Activated CD4-positive, alpha-beta T cell treated with anti-CD3 and anti-CD28 coated beads, Interleukin-2, amount 50 U/mL, for 24 hours (primary cell): ENCODE measurements around the gene CACNA1A.

Experiments used
- DNase-seq, 2 donors: peaks; one replicate each; pipeline ENCODE4 v3.0.0-alpha.2; 2020; ENCODE audit warnings: low read depth in 1 of 2, low spot score in 1 of 2

The CACNA1A gene

GRCh38 chr19:13238891-13239534 lies 267.3 kb downstream of the CACNA1A start:
- no peak for DNase-seq

DNA sequence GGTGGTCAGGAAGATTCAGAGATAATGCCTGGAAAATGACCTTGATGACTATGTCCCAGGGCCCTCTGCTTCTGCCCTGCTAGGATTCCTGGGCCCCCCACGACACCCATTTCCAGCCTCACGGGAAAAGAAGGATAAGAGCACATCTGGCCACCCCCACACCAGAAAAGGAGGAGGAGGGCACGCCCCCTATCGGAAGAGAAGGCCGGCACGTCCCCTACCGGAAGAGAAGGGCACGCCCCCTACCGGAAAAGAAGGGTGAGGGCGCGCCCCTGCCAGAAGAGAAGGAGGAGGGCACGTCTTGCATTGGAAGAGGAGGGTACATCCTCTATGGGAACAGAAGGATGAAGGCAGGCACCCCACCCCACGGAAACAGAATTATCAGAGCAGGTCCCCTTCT lies 271.8 kb downstream of the CACNA1A start:
- peak in 1 of 2 donors; percentile 50 for DNase-seq

- DNase-seq: no peak
Observed at GRCh38 chr19:13231663-13232062, 274.6 kb downstream of the CACNA1A start.

DNA sequence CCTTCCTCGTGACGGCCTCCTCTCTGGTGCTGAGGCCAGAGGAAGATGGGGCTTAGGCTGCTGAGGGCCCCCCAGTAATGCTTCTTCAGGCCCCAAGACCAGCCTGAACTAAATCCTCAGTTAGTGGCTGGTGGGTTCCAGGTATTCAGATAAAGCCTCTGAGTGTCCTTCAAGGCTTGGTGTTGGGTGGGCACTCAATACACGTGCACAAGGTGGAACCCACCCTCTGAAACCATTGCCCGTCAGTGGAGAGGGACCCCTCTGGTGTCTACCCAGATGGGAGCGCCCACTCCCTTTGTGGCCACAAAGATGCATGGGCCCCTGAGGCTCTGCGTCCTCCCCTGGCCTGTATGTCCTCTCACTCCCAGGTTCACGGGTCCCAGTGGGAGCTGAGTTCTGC lies 277.0 kb downstream of the CACNA1A start:
- DNase-seq: no peak

DNA sequence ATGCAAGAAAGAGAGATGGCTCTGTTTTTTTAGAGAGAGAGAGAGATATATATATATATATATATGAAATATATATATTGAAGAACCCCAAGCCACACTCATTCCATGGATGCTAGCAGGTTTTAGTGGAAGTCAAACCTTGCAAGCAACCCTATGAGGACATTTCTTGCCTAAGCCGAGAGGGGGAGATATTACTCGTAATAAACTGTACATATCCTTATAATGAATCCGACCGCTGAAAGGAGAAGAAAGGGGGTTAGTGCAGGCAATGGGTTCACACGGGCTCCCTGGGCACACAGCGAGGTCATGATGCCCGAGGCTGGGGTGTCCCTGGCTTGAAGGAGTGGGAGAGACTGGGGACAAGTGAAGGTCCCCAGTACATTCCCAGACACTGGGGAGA lies 277.7 kb downstream of the CACNA1A start:
- DNase-seq: no peak

DNA sequence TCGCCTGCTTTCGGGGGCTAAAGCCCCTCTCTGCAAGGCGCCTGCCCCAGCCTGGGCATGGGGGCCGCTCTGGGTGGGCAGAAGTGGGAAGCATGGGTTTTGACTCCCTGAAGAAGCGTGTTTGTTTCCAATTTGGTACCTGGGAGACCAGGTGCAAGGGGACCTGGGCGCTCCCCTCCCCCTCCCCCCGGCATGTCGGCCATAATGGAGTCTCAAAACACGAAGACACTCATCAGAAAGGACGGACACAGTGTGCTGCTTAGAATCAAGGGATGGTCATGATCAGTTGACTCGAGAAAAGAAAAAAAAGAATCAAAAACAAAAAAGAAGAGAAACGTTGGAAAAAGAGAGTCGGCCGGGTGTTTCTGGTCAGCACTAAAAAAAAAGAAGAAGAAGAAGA lies 279.3 kb downstream of the CACNA1A start:
- DNase-seq: no peak

GRCh38 chr19:13225973-13226865 lies 280.1 kb downstream of the CACNA1A start:
- DNase-seq: no peak

DNA sequence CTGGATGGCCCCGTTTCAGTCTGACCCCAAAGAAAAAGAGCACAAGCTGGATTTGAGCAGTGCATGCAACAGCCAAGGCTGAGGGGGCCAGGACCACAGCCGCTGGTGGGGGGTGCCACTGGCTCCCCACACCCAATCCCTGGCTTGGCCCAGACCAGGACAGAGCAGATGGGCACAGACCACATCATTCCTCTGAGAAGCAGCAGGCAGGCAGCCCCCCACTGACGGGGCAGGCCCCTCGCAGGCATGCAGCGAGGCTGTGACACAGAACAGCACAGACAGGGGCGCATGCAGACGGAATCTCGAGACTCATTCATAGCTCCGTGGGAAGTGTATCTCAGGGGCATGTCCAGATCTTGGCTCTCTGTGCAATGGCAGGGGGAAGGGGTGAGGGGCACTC lies 281.2 kb downstream of the CACNA1A start:
- DNase-seq: no peak

DNA sequence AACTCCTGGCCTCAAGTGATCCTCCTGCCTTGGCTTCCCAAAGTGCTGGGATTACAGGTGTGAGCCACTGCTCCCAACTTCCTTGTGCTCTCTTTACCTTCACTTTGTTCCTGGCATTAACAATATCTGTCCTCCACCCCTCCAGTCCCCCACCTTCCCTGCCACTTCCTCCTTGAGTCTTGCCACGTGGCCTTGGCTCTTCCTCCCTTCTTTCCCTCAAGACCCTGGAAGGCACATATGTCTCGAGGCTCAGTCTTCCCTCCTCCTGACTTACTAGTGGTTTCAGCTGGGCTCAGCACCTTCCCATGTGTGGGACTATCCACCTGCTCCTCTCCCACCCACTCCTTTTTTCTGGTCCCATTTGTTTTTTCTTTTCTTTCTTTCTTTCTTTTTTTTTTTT lies 285.4 kb downstream of the CACNA1A start:
- no peak for DNase-seq

GRCh38 chr19:13215572-13216380 lies 290.5 kb downstream of the CACNA1A start:
- no peak for DNase-seq

DNA sequence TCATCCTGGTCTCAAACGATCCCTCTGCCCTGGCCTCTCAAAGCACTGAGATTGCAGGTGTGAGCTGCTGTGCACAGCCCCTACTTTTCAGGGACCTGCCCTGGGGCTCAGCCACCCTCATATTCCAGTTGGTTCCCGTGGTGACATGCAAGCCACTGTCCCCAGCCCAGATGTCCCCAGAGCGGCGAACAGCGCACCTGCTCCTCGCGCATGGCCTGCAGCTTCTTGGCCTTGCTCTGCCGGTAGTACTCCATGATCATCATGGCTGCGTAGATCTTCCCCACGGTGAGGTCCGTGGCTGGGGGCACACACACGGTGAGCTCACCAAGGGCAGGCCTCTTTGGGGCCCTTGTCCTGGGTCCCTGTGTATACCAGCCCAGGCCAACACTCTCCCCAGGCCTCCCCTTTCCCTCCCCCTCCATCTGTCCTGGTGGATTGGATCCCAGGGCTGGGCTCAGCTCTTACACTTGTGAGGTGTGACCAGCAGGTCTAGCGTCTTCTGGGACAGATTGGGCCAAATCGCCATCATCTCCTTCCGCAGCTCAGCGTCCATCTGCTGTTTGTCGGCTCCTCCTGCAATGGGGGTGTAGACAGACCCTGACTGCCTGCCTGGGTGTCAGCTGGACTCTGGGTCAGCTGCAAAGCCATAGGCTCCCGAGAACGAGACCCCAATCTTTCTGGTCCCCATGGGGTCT lies 292.1 kb downstream of the CACNA1A start:
- DNase-seq: no peak

DNA sequence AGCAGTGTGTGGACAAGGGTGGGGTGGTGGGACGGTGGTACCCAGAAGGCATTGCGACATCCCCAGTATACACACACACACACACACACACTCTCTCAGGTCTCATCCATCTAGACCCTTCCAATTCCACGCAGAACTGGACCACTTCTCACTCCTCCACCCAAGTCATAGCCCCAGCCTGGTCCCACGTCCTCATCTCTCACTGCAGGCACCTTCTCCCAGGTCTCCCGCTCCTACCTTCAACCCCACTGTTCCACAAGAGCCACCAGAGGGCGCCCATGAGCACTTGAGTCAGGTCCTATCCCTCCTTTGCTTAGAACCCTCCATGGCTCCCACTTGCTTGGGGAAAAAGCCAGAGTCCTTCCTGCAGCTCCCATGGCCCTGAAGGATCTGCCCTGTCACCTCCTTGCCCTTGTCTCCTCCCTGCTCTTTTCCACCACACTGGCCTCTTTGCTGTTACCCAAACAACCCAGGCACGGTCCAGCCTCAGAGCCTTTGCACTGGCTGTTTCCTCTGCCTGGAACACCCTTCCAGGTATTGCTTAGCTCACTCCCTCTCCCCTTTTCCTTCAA lies 293.4 kb downstream of the CACNA1A start:
- DNase-seq: peak; percentile 51 to 70

DNA sequence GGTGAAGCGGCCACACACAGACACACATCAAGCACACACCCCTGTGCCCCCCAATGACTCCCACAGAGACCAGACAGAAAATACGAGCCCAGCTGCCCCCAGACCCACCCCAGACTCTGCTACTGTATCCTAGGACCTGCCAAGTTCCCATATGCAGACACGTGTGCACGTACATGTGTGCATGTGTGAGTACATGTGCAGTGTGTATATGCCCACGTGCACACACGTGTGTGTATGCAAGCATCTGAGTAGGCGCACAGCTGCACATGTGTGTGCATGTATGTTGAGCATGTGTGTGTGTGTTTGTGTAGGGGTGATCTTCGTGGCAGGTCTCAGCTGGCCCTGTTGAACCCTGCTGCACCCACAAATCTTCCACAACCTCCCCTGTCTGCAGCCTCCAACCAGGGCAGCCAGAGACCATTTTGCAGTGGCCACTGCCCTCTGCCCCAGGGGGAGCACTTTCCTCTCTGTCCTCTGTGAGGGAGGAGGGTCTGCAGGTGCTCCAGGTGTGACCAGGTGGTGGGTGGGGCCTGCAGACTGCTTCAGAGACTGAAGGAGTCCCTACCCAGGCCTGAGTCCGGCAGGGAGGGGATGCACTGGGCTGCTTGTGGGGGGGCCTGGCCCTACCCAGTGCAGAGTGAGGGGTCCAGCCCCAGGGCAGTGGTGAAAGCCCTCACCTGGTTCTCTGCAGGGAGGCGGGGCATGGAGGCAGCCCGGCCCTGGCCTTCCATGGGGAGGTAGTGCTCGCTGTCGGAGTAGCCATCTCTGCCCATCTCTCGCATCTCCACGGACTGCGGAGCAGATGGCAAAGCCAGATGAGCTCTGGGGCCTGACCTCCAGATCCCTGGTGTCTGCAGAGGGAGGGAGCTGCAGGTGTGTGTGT lies 294.6 kb downstream of the CACNA1A start:
- no peak for DNase-seq

DNA sequence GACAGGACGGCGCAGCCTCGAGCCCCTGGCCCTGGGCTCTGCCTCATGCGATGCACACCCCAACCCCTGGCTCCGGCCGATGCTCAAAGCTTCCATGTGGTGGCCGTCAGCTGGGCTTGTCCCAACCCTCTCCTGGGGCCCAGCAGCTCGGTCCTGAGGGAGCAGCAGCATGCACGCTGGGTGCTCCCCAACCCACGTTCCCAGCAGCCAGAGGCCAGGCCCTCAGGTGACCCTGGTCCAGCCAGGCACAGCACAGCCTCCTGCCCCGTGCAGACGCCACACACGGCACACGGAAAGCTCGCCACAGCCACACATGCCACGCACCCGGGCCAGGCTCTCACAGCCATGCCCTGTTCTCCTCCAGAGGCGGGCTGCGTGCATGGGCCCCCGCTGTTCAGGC lies 295.3 kb downstream of the CACNA1A start:
- no peak for DNase-seq

DNA sequence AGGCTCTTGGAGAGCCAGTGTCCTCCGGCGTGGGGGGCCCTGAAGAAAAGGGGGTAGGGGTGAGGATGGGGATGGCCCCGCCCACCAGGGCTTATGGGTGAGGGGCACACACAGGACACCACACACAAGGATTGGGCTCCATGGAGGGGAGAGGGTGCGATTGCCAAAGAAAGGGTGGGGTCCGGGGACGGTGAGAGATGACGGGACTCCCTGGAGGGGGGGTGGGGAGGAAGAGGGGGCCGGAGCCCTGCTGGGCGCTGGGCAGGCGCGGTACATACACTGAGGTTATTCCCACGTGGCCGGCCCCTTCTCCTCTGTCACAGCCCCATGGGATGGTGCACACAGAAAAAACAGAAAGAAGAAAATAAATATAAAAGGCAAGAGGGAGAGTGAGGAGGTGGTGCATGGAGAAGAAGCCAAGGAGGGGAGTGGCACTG lies 295.9 kb downstream of the CACNA1A start:
- no peak for DNase-seq

GRCh38 chr19:13209484-13210338 lies 296.6 kb downstream of the CACNA1A start:
- DNase-seq: no peak

- no peak for DNase-seq
Observed at GRCh38 chr19:13208672-13209483, 297.4 kb downstream of the CACNA1A start.
